B cell (primary cell): ENCODE measurements around the gene RSPH9. TPM values are rescaled to one million over a fixed set of nuclear protein-coding genes. Genes with fewer than 3 reads are reported as not detected.

Experiments used
- ATAC-seq: fragments of 200-7000 bp; cut with Tn5 transposase; one replicate; pipeline ENCODE4 v1.10.0; 2021; ENCODE audit warnings: low read depth, mild to moderate bottlenecking, moderate number of reproducible peaks, moderate library complexity
- CTCF ChIA-PET: fragments of 350-600 bp; sonication (Branson Sonifier 250); formaldehyde crosslinking; loops from one replicate; lab custom pipeline; 2021; ENCODE audit warnings: antibody characterized with exemption, inconsistent platforms; lab: Charles Lee
- POLR2A ChIA-PET: fragments of 350-600 bp; sonication (Branson Sonifier 250); formaldehyde crosslinking; loops from one replicate; lab custom pipeline; 2021; ENCODE audit warnings: antibody characterized with exemption; lab: Charles Lee
- DNase-seq: peaks from one replicate; pipeline ENCODE4 v3.0.0; 2013
- H2AFZ ChIP-seq: 2 replicates; pipeline ENCODE4 v1.6.1; 2012; ENCODE audit warnings: mild to moderate bottlenecking, low read depth, low read length; ENCODE audit not compliant: insufficient read depth, poor library complexity, severe bottlenecking
- H3K27ac ChIP-seq, 2 donors: 1 replicate in 1 of 2; 2 replicates in 1 of 2; pipeline ENCODE4 v1.5.1; 2012 to 2013; ENCODE audit warnings: low read length in 2 of 2, mild to moderate bottlenecking in 2 of 2, moderate library complexity in 1 of 2
- H3K27me3 ChIP-seq, 4 experiments: fragments of 200-600 bp in 1 of 4; sonication (generic) in 1 of 4; replicated peaks in 1 of 4; 1 replicate in 2 of 4; 2 replicates in 2 of 4; pipeline versions ENCODE4 v1.6.1 to v1.7.0; 2013 to 2016; ENCODE audit warnings: low read length in 3 of 4, mild to moderate bottlenecking in 2 of 4, mixed read lengths in 1 of 4, moderate library complexity in 1 of 4; ENCODE audit not compliant: insufficient read depth in 4 of 4, control insufficient read depth in 3 of 4; ENCODE audit errors: control extremely low read depth in 1 of 4
- H3K36me3 ChIP-seq, 2 experiments: replicated peaks in 1 of 2; 1 replicate in 1 of 2; 2 replicates in 1 of 2; pipeline versions ENCODE4 v1.6.1 to v1.7.1; 2013; ENCODE audit warnings: low read length in 1 of 2; ENCODE audit not compliant: insufficient read depth in 2 of 2, control insufficient read depth in 1 of 2; ENCODE audit errors: control extremely low read depth in 1 of 2, extremely low read depth in 1 of 2
- H3K4me1 ChIP-seq, 2 donors: fragments of 200-600 bp in 1 of 2; sonication (generic) in 1 of 2; 1 replicate in 1 of 2; 2 replicates in 1 of 2; pipeline versions ENCODE4 v1.5.1 to v1.6.1; 2013 to 2017; ENCODE audit warnings: low read length in 2 of 2; ENCODE audit not compliant: control insufficient read depth in 2 of 2, insufficient read depth in 2 of 2
- H3K4me2 ChIP-seq: replicated peaks from 2 replicates; pipeline ENCODE3; 2012; ENCODE audit warnings: mild to moderate bottlenecking, low read depth, low read length; ENCODE audit not compliant: poor library complexity, severe bottlenecking
- H3K4me3 ChIP-seq, 5 experiments: fragments of 200-600 bp in 1 of 5; sonication (generic) in 1 of 5; 1 replicate in 3 of 5; 2 replicates in 2 of 5; pipeline versions ENCODE4 v1.5.1 to v1.7.0; 2011 to 2016; ENCODE audit warnings: low read length in 4 of 5, mild to moderate bottlenecking in 4 of 5, low read depth in 2 of 5, control low read depth in 1 of 5, moderate library complexity in 1 of 5; ENCODE audit not compliant: insufficient read depth in 1 of 5; ENCODE audit errors: control extremely low read depth in 1 of 5, extremely low read depth in 1 of 5
- H3K79me2 ChIP-seq: fragments of 200-600 bp; sonication (generic); one replicate; pipeline ENCODE4 v1.6.0; 2016; ENCODE audit warnings: low read length; ENCODE audit not compliant: control insufficient read depth, insufficient read depth
- H3K9ac ChIP-seq: fragments of 200-600 bp; sonication (generic); 2 replicates; pipeline ENCODE4 v1.6.1; 2017; ENCODE audit warnings: mild to moderate bottlenecking, low read length, moderate library complexity
- H3K9me3 ChIP-seq, 3 donors: one replicate each; pipeline versions ENCODE4 v1.6.1 to v1.7.1; 2013; ENCODE audit warnings: low read length in 2 of 3; ENCODE audit not compliant: control insufficient read depth in 2 of 3, insufficient read depth in 1 of 3; ENCODE audit errors: control extremely low read depth in 1 of 3
- H4K20me1 ChIP-seq: 2 replicates; pipeline ENCODE4 v1.6.0; 2012; ENCODE audit warnings: mild to moderate bottlenecking, low read length; ENCODE audit not compliant: insufficient read depth, control insufficient read depth, poor library complexity, severe bottlenecking
- H3K27ac Mint-ChIP-seq: one replicate; pipeline ENCODE4 v1.8.0; 2021; ENCODE audit warnings: mixed read lengths
- H3K27me3 Mint-ChIP-seq: one replicate; pipeline ENCODE4 v1.8.0; 2021; ENCODE audit warnings: mixed read lengths
- H3K4me1 Mint-ChIP-seq: one replicate; pipeline ENCODE4 v1.8.0; 2021; ENCODE audit warnings: mixed read lengths
- H3K4me3 Mint-ChIP-seq: one replicate; pipeline ENCODE4 v1.8.0; 2021; ENCODE audit warnings: mixed read lengths
- H3K9me3 Mint-ChIP-seq: one replicate; pipeline ENCODE4 v1.8.0; 2022; ENCODE audit warnings: mixed read lengths; ENCODE audit not compliant: insufficient read depth
- CTCF ChIP-seq: fragments of 200-600 bp; IDR thresholded peaks from one replicate; pipeline ENCODE4 v1.8.0; 2022; ENCODE audit warnings: antibody characterized with exemption, mild to moderate bottlenecking
- EZH2 ChIP-seq: IDR thresholded peaks from 2 replicates; pipeline ENCODE4 v1.6.1; 2012; ENCODE audit warnings: borderline replicate concordance, low read depth, mild to moderate bottlenecking, moderate library complexity, low read length; ENCODE audit not compliant: insufficient read depth, poor library complexity, severe bottlenecking
- WGBS: methylation state at CpG from one replicate; pipeline ENCODE4 v1.1.5; 2013; ENCODE audit warnings: missing lambda C conversion rate; ENCODE audit not compliant: insufficient coverage; 5-methylcytosine and 5-hydroxymethylcytosine counted together
- intact Hi-C: fragments of 100-400 bp; cut with micrococcal nuclease; formaldehyde crosslinking; loops from one replicate; pipeline ENCODE4 v1.10.0; 2022
- polyA plus RNA-seq: library from polyadenylated mRNA; depleted of rRNA; stranded (reverse); fragments of >200 nt; gene quantifications from 2 replicates; pipeline ENCODE4 v1.2.3, GENCODE V29; 2012
- total RNA-seq, 2 donors: library from RNA; stranded (reverse); fragments of 120-200 nt in 1 of 2; gene quantifications; 1 replicate in 1 of 2; 2 replicates in 1 of 2; pipeline versions ENCODE4 v1.2.3 to v1.2.4, GENCODE V29; 2013 to 2022

The RSPH9 gene
- total and polyA plus RNA-seq, 2 donors (not counting 1 experiment from before 2014, with no cell fraction given), result 0.04 TPM; not detected in 1

GRCh38 chr6:43698584-43699349 lies 53.9 kb downstream of the RSPH9 start:
- DNase-seq (no peak), ATAC-seq (no peak)
- POLR2A ChIA-PET, result no interaction called here
- no peak overlapping the region for H3K4me2 ChIP-seq
- H3K9me3 ChIP-seq, result no peaks in the 10 kb centered on the region
- H3K36me3 ChIP-seq, result no peaks in the 10 kb centered on the region
- 83% methylated on average over 2 of the region's 8 CpGs for WGBS
- Mint-ChIP-seq H3K27me3 (peaks cover 24% of the 10 kb centered on the region), H3K27ac (no peak overlapping the region), H3K4me1 (peaks cover 13% of the 10 kb centered on the region), H3K9me3 (no peaks in the 10 kb centered on the region), H3K4me3 (no peak overlapping the region)
- H3K27ac ChIP-seq, result no peak overlapping the region
- H3K4me3 ChIP-seq, result no peak overlapping the region
- peaks cover 10 to 17% of the 10 kb centered on the region in 2 donors for H3K4me1 ChIP-seq
- H3K9ac ChIP-seq, result no peak overlapping the region
- H4K20me1 ChIP-seq, result no peaks in the 10 kb centered on the region
- intact Hi-C loops, result no loop called here
- peaks cover 0 to 24% (median 0%) of the 10 kb centered on the region in 4 experiments for H3K27me3 ChIP-seq
- H3K79me2 ChIP-seq, result no peaks in the 10 kb centered on the region
- no peak for TF ChIP-seq EZH2
- TF ChIP-seq CTCF, result no peak
- CTCF ChIA-PET, result interaction anchor here (1.4 kb wide), 1 partner anchor 76 kb away, joined by 3 read pairs; no protein-coding TSS in a partner anchor
- H2AFZ ChIP-seq, result no peak overlapping the region

GRCh38 chr6:43699564-43700186 lies 54.8 kb downstream of the RSPH9 start:
- DNase-seq (no peak), ATAC-seq (no peak)
- no peak overlapping the region for H2AFZ ChIP-seq
- 92% methylated on average over 6 of the region's 7 CpGs for WGBS
- CTCF ChIA-PET, result no interaction called here
- Mint-ChIP-seq H3K27ac (no peak overlapping the region), H3K9me3 (no peaks in the 10 kb centered on the region), H3K4me1 (peaks cover 19% of the 10 kb centered on the region), H3K27me3 (peaks cover 24% of the 10 kb centered on the region), H3K4me3 (no peak overlapping the region)
- no peak overlapping the region for H3K4me3 ChIP-seq
- H3K9ac ChIP-seq, result no peak overlapping the region
- H3K79me2 ChIP-seq, result no peaks in the 10 kb centered on the region
- no peaks in the 10 kb centered on the region for H3K9me3 ChIP-seq
- H3K36me3 ChIP-seq, result no peaks in the 10 kb centered on the region
- TF ChIP-seq EZH2 (no peak), CTCF (no peak)
- no peak overlapping the region for H3K4me2 ChIP-seq
- H3K27me3 ChIP-seq, result peaks cover 0 to 24% (median 0%) of the 10 kb centered on the region in 4 experiments
- intact Hi-C loops, result no loop called here
- no peaks in the 10 kb centered on the region for H4K20me1 ChIP-seq
- POLR2A ChIA-PET, result no interaction called here
- H3K4me1 ChIP-seq, result peaks cover 15 to 26% of the 10 kb centered on the region in 2 donors
- H3K27ac ChIP-seq, result no peak overlapping the region
